Activated gamma-delta T cell (primary cell): ENCODE data around the gene LSS.
"Not testable (repeated sequence)": the region's sequence is repeated elsewhere in the genome, so short reads cannot be mapped to it uniquely, and the experiment has no call there.

Experiments used
- DNase-seq: peaks from one replicate; lab custom pipeline; 2025; lab: John Stamatoyannopoulos, UW

Gene LSS

GRCh38 chr21:46205166-46205565, 23.4 kb downstream of the LSS start:
- no peak for DNase-seq

GRCh38 chr21:46203203-46203600, 25.4 kb downstream of the LSS start:
- no peak for DNase-seq

- no peak for DNase-seq
Observed at GRCh38 chr21:46202592-46203202, 25.9 kb downstream of the LSS start.

GRCh38 chr21:46200877-46201803, 27.4 kb downstream of the LSS start:
- DNase-seq, result not testable (repeated sequence)

GRCh38 chr21:46199436-46200373, 28.9 kb downstream of the LSS start:
- no peak for DNase-seq

- DNase-seq, result no peak
Observed at GRCh38 chr21:46196733-46197132, 31.8 kb downstream of the LSS start.

GRCh38 chr21:46195595-46196195, 32.9 kb downstream of the LSS start:
- DNase-seq, result no peak

GRCh38 chr21:46194374-46195334, 33.9 kb downstream of the LSS start:
- DNase-seq, result no peak

- DNase-seq, result no peak
Observed at GRCh38 chr21:46193829-46194373, 34.7 kb downstream of the LSS start.

- no peak for DNase-seq
Observed at GRCh38 chr21:46191686-46192575, 36.6 kb downstream of the LSS start.

- DNase-seq, result no peak
Observed at GRCh38 chr21:46191257-46191685, 37.3 kb downstream of the LSS start.

GRCh38 chr21:46190491-46191131, 38.0 kb downstream of the LSS start:
- no peak for DNase-seq

GRCh38 chr21:46189959-46190490, 38.5 kb downstream of the LSS start:
- no peak for DNase-seq

- DNase-seq, result no peak
Observed at GRCh38 chr21:46189213-46189958, 39.2 kb downstream of the LSS start.

GRCh38 chr21:46188226-46189212, 40.1 kb downstream of the LSS start:
- DNase-seq, result no peak

- no peak for DNase-seq
Observed at GRCh38 chr21:46187814-46188213, 40.8 kb downstream of the LSS start.
